Kidney (tissue), 14 donors: ENCODE data around the gene BTBD9. TPM values are rescaled to one million over a fixed set of nuclear protein-coding genes. Genes with fewer than 3 reads are reported as not detected.

Source experiments
- DNase-seq, 5 donors: peaks; one replicate each; pipeline ENCODE4 v3.0.0-alpha.2; 2013 to 2020
- FAIRE-seq: peaks from 2 replicates; lab custom pipeline; 2012; peaks lifted over from hg19 to GRCh38; lab: Jason Lieb, UNC
- H3K27ac ChIP-seq, 2 donors: one replicate each; pipeline ENCODE4 v1.7.0; 2013; ENCODE audit warnings: low read depth in 2 of 2, low read length in 2 of 2, inconsistent platforms in 1 of 2
- H3K27me3 ChIP-seq: one replicate; pipeline ENCODE4 v1.7.1; 2013; ENCODE audit warnings: low read length, inconsistent platforms; ENCODE audit not compliant: control insufficient read depth, insufficient read depth
- H3K36me3 ChIP-seq, 3 donors: one replicate each; pipeline versions ENCODE4 v1.7.0 to v1.7.1; 2013; ENCODE audit warnings: low read length in 3 of 3, control low read depth in 1 of 3, inconsistent platforms in 1 of 3; ENCODE audit not compliant: insufficient read depth in 3 of 3, control insufficient read depth in 2 of 3
- H3K4me1 ChIP-seq, 3 donors: one replicate each; pipeline versions ENCODE4 v1.7.0 to v1.7.1; 2013; ENCODE audit warnings: low read length in 3 of 3, inconsistent platforms in 1 of 3, low read depth in 1 of 3; ENCODE audit not compliant: control insufficient read depth in 2 of 3, insufficient read depth in 2 of 3
- H3K4me3 ChIP-seq, 3 donors: one replicate each; pipeline versions ENCODE4 v1.7.0 to v1.8.1; 2013; ENCODE audit warnings: low read length in 3 of 3, control low read depth in 1 of 3, inconsistent platforms in 1 of 3
- H3K9ac ChIP-seq, 3 donors: one replicate each; pipeline versions ENCODE4 v1.7.0 to v1.7.1; 2013; ENCODE audit warnings: low read length in 3 of 3, control low read depth in 1 of 3, inconsistent platforms in 1 of 3
- H3K9me3 ChIP-seq, 3 donors: one replicate each; pipeline versions ENCODE4 v1.7.0 to v1.7.1; 2013; ENCODE audit warnings: low read length in 3 of 3, control low read depth in 1 of 3, inconsistent platforms in 1 of 3; ENCODE audit not compliant: control insufficient read depth in 2 of 3, insufficient read depth in 1 of 3
- intact Hi-C: fragments of 100-400 bp; cut with DNase I; formaldehyde crosslinking; loops from one replicate; pipeline ENCODE4 v1.11.1; 2022
- polyA plus RNA-seq: library from polyadenylated mRNA; stranded (reverse); fragments of 350-450 nt; fragmentation: Illumina TruSeq; extraction: RNeasy Lipid Tissue Mini Kit (QIAGEN cat#74804); gene quantifications from one replicate; pipeline ENCODE4 v1.2.3, GENCODE V29; 2014; ENCODE audit warnings: low read depth, low replicate concordance; ENCODE audit not compliant: insufficient read depth
- total RNA-seq: library from RNA; stranded (reverse); fragmentation: NEBNext Ultra II Directional; extraction: Animal tissue kit (Norgen Biotek cat#: 25700); gene quantifications from one replicate; pipeline ENCODE4 v1.2.1, GENCODE V29; 2021
- TF ChIP-seq, protein P1 (sequence below): IDR thresholded peaks from 3 replicates; pipeline ENCODE4 v1.5.1; 2012; ENCODE audit warnings: mild to moderate bottlenecking, moderate library complexity, borderline replicate concordance; ENCODE audit not compliant: insufficient read depth; ENCODE audit errors: extremely low read depth
- donor health status: control.
- donor health status: control.
- donor health status: control.
- donor health status: control.
- donor health status: control.
- donor health status: DM: yes; HTN: yes; CAD: no.
- donor health status: Normal renal cell carcinoma (clear cell type).

BTBD9 gene
- total and polyA plus RNA-seq, 2 donors from 2014 or later: 4.2 to 29.9 TPM

GRCh38 chr6:38604700-38605099 lies 35.0 kb downstream of the BTBD9 start:
- H3K9me3 ChIP-seq: no peaks in the 10 kb centered on the region
- H3K27me3 ChIP-seq: no peaks in the 10 kb centered on the region
- H3K4me1 ChIP-seq: peaks cover 0 to 7% (median 0%) of the 10 kb centered on the region in 3 donors
- no peak overlapping the region for H3K9ac ChIP-seq
- TF ChIP-seq, protein P1, sequence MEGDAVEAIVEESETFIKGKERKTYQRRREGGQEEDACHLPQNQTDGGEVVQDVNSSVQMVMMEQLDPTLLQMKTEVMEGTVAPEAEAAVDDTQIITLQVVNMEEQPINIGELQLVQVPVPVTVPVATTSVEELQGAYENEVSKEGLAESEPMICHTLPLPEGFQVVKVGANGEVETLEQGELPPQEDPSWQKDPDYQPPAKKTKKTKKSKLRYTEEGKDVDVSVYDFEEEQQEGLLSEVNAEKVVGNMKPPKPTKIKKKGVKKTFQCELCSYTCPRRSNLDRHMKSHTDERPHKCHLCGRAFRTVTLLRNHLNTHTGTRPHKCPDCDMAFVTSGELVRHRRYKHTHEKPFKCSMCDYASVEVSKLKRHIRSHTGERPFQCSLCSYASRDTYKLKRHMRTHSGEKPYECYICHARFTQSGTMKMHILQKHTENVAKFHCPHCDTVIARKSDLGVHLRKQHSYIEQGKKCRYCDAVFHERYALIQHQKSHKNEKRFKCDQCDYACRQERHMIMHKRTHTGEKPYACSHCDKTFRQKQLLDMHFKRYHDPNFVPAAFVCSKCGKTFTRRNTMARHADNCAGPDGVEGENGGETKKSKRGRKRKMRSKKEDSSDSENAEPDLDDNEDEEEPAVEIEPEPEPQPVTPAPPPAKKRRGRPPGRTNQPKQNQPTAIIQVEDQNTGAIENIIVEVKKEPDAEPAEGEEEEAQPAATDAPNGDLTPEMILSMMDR: no peak
- DNase-seq: peak in 1 of 5 donors; percentile 2
- no peak overlapping the region for H3K27ac ChIP-seq
- H3K36me3 ChIP-seq: no peaks in the 10 kb centered on the region
- H3K4me3 ChIP-seq: no peak overlapping the region
- FAIRE-seq: no peak
- intact Hi-C loops: no loop called here

DNA sequence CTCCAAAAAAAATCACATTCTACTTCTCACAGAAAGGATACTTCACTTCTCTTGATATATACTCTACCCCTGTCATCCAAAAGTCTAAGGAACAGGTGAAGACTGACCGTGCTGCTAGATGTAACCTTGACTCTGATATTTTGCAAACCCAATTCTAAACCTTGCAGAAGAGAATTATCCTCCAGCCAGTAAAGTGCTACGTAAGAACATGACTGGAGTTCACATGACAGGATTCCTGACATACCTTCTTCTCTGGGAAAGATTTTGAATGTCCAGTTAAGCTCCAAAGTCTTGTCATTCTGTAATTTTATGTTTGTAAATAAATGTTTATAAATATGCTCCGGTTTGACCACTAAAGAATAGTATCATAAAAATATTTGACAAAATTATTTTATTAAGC lies 35.8 kb downstream of the BTBD9 start:
- no peak overlapping the region for H3K9ac ChIP-seq
- no peak overlapping the region for H3K4me3 ChIP-seq
- H3K36me3 ChIP-seq: no peaks in the 10 kb centered on the region
- peaks cover 0 to 7% (median 0%) of the 10 kb centered on the region in 3 donors for H3K4me1 ChIP-seq
- DNase-seq (peak in 2 of 5 donors; percentile 1 to 19), FAIRE-seq (no peak)
- H3K27ac ChIP-seq: no peak overlapping the region
- TF ChIP-seq, protein P1: no peak
- H3K9me3 ChIP-seq: no peaks in the 10 kb centered on the region
- intact Hi-C loops: no loop called here
- no peaks in the 10 kb centered on the region for H3K27me3 ChIP-seq

DNA sequence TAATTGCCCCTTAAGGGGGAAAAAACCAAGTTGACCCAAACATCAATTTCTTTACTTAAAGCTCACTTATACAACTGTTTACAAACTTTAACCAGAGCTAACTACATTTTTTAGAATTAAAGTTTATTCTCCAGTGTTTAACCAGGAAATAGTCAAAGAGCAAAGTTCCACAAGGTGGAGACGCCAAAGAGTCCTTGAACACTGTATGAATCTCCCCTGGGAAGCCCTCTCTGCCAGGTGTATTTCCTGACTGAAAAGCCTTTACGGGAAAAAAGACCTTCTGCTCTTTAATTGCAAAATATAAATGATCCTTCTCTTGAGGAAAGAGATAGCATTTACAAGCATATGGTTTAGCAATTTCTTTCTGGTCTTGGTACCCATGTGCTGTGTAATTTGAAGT lies 36.2 kb downstream of the BTBD9 start:
- intact Hi-C loops: no loop called here
- DNase-seq: no peak
- H3K27me3 ChIP-seq: no peaks in the 10 kb centered on the region
- H3K4me3 ChIP-seq: no peak overlapping the region
- TF ChIP-seq, protein P1: no peak
- no peaks in the 10 kb centered on the region for H3K9me3 ChIP-seq
- no peak for FAIRE-seq
- H3K36me3 ChIP-seq: no peaks in the 10 kb centered on the region
- H3K9ac ChIP-seq: no peak overlapping the region
- H3K27ac ChIP-seq: no peak overlapping the region
- peaks cover 0 to 7% (median 0%) of the 10 kb centered on the region in 3 donors for H3K4me1 ChIP-seq
